LNCaP clone FGC (cell line): ENCODE results near the gene DICER1.

Experiments
- DNase-seq: peaks from one replicate; pipeline ENCODE4 v3.0.0-alpha.2; 2011; ENCODE audit warnings: low read depth
- H3K4me3 ChIP-seq: 2 replicates; pipeline ENCODE4 v1.5.1; 2011; ENCODE audit warnings: mild to moderate bottlenecking, low read depth, low read length, control low read depth
- CTCF ChIP-seq: IDR thresholded peaks from 2 replicates; pipeline ENCODE4 v1.5.1; 2012; ENCODE audit warnings: mild to moderate bottlenecking; ENCODE audit not compliant: control insufficient read depth, insufficient read depth; ENCODE audit errors: extremely low read depth

Gene DICER1

GRCh38 chr14:95095996-95096395, 61.3 kb downstream of the DICER1 start:
- TF ChIP-seq CTCF: no peak
- no peak overlapping the region for H3K4me3 ChIP-seq
- no peak for DNase-seq

- no peak for TF ChIP-seq CTCF
These were observed 64.6 kb downstream of the DICER1 start for GRCh38 chr14:95092723-95093122.

GRCh38 chr14:95091581-95091980, 65.7 kb downstream of the DICER1 start:
- TF ChIP-seq CTCF: no peak

More at GRCh38 chr14:95092723-95093122, 64.6 kb downstream of the DICER1 start:
- no peak for DNase-seq
- H3K4me3 ChIP-seq: no peak overlapping the region

GRCh38 chr14:95088665-95089064, 68.7 kb downstream of the DICER1 start:
- DNase-seq: no peak
- H3K4me3 ChIP-seq: no peak overlapping the region
- TF ChIP-seq CTCF: no peak

More at GRCh38 chr14:95091581-95091980, 65.7 kb downstream of the DICER1 start:
- no peak overlapping the region for H3K4me3 ChIP-seq
- DNase-seq: no peak

GRCh38 chr14:95087619-95088018, 69.7 kb downstream of the DICER1 start:
- no peak overlapping the region for H3K4me3 ChIP-seq
- no peak for DNase-seq
- no peak for TF ChIP-seq CTCF

GRCh38 chr14:95085321-95085720, 72.0 kb downstream of the DICER1 start:
- DNase-seq: no peak
- TF ChIP-seq CTCF: no peak
- no peak overlapping the region for H3K4me3 ChIP-seq

GRCh38 chr14:95078867-95079266, 78.5 kb downstream of the DICER1 start:
- H3K4me3 ChIP-seq: no peak overlapping the region
- no peak for TF ChIP-seq CTCF
- DNase-seq: no peak
